CD4-positive, alpha-beta T cell treated with Interleukin-10 for 1 hour (primary cell): ENCODE measurements around the gene TTC13.

ENCODE experiments used
- DNase-seq: peaks from one replicate; pipeline ENCODE4 v3.0.0-alpha.2; 2020

Gene TTC13

DNA sequence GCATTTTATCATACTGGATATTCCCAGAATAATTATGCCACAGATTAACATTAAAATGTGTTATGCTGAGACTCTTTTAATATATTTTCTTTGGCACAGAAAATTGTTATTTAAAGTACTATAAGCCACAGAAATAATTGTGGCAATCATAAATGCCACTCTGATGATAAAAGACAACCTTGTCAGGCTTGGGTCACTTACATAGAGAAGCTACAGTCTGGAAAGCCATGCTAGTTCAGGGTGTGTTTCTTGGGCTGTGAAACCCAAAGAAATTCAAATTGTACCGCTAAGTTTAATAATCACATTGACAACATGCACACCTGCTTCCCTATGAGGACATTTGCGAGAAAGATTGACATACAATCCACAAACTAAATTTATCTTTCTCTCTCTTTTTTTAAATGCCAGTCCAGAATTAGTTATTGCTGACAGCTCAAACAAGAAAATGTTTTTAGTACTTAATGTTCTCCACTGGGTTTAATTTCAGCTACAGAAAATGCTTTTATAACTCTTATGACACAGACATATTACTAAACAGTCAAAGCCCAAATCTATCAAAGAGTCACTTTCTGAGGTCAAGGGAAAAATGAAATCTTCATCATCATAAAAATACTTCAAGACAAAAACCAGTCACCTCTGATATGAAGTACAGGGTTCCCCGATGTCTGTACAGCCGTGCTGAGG is 38.7 kb downstream of the TTC13 start:
- no peak for DNase-seq

GRCh38 chr1:230938924-230939368 is 39.7 kb downstream of the TTC13 start:
- no peak for DNase-seq

- no peak for DNase-seq
Measured at GRCh38 chr1:230937371-230937770, 41.3 kb downstream of the TTC13 start.

DNA sequence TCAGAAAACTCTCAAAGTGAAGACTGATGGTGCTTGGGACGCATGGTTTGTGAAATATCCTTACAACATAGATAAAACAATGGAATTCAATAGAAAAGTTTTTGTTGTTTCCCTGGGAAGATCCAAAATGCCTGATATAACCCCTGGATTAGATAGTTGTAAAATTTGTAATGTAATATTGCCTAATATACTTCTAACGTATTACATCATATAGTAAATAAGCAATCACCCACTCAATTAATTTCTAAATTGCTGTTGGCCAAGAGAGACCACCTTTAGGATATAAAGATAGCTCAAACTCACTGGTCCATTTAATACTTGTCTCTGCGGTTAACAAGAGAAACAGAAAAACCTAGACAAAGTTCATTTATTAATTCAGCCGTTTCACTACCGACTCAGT is 42.2 kb downstream of the TTC13 start:
- no peak for DNase-seq

DNA sequence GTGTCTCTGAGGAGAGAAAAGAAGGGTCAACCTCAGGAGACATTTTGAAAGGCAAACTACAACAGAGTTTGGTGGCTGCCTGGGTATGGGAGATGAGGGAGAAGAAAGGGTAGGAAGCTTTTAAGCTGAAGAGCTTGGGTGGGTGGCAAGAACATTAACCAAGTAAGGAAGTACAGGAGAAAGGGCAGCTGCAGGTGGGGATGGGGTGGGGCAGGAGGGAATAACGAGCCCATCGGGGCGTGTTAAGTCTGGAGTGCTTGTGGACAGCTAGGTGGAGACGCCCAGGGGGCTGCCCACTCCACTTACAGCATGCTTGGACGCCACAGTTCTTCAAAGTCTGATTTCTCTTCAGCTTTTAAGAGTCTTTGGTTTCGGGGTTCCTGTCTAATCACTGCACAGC is 42.8 kb downstream of the TTC13 start:
- DNase-seq: no peak

DNA sequence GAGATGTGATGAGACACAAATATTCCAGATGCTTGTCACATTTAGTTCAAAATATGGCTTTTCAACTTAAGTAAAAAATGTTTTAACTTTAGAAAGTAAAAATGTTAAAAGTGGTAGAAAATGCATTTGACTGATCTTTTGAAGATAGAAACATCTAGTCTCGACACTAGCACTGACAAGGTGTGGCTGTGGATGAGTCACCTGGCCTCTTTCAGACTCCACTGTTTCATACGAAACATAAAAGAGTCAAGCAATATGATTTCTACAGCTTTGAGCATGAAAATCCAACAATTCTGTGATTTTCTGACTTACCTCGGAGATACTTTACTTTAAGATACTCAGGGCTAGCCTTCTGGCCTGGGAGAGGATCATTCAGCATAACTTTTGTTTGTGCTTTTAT is 47.7 kb downstream of the TTC13 start:
- no peak for DNase-seq

DNA sequence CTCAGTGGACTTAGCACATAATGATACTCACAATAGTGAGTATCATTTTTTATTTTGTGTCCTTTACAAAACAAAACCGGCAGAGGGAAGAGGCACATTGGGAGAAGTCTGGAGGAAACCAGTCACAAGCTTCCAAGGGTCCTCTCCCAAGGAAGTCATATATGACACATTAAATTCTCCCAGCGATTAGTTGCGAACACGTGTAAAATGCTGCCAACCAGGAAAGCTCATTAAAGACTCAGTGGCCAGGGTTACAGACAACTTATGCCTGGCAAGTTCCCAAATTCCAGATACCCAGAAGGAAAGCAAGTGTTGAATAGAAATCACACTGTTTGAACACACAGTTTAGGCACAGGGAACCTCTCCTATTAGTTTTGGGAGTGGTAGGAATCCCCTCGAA is 52.5 kb downstream of the TTC13 start:
- DNase-seq: no peak

- DNase-seq: no peak
Measured at GRCh38 chr1:230925608-230926007, 53.1 kb downstream of the TTC13 start.

- DNase-seq: no peak
Measured at GRCh38 chr1:230923176-230923575, 55.5 kb downstream of the TTC13 start.

DNA sequence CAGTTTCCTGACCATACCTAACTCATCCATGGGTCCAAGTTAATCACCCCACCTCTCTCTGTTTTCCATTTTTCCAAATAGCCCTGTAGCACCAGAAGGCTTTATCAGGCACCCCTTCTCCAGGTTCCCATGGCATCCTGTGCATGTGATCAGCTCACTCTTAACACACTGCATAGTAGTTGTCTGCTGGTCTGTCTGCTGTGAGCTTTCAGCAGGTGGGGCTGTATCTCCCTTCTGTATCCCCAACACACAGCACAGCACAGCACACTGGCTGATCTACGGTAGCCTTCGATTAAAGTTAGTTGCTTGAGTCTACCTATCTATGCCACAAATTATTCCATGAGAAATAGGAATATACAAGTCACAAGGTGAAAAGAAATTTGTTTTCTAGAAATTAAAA is 56.0 kb downstream of the TTC13 start:
- DNase-seq: no peak

- DNase-seq: no peak
Measured at GRCh38 chr1:230919207-230919606, 59.5 kb downstream of the TTC13 start.

DNA sequence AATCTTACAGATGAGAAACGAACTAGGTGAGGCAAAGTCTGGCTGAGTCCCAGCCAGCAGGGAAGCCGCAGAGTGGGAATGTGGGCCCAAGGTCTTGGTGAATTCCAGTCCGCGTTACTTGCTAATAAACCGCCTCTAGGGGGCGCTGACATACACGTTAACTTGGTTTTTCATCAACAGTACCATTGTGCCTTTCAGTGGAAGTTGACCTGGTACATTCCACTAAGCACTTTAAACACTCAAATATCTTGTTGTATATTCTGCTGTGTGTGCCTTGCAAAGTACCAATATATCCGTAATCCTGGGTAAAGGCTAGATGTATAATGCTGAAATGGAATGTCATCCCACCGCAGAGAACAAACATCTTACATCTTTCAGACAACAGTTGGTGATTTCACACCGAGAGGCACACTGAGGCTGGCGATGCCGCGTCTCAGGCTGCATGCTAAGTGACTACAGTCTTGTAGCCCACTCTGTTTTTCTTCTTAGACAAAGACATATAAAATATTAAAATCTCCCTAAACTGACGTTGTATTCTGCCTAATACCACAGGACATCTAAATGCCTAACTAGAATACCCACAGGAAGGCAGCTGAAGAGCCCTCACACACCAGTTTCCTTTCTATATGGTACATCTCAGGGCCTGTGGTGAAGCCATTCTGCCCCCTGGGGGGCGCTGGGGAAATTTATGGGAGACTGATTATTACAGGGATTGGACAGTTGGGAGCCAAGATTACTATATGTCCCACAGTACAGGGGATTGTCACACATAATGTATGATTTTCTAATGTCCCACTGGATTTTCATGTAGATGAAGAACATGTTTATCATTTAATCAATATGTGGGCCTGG is 61.2 kb downstream of the TTC13 start:
- DNase-seq: peak; percentile 79

- no peak for DNase-seq
Measured at GRCh38 chr1:230916587-230917283, 61.9 kb downstream of the TTC13 start.

- no peak for DNase-seq
Measured at GRCh38 chr1:230915078-230915477, 63.6 kb downstream of the TTC13 start.

DNA sequence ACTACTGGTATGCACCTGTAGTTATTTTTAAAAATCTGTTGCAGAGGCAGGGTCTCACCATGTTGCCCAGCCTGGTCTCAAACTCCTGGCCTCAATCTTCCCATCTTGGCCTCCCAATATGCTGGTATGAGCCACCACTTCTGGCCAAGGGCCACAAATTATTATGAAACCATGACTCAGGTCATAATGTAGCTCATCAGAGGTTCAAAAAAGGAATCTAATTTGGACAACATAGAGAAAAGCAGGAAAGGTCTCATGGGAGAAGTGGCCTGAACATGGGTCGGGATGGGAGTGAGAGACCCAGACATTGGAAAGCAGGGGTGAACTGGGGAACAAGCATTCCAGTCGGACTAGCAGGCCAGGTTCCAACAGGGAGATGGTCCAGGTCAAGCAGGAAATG is 65.2 kb downstream of the TTC13 start:
- no peak for DNase-seq

- no peak for DNase-seq
Measured at GRCh38 chr1:230910755-230911117, 67.9 kb downstream of the TTC13 start.

- no peak for DNase-seq
Measured at GRCh38 chr1:230909974-230910754, 68.5 kb downstream of the TTC13 start.

DNA sequence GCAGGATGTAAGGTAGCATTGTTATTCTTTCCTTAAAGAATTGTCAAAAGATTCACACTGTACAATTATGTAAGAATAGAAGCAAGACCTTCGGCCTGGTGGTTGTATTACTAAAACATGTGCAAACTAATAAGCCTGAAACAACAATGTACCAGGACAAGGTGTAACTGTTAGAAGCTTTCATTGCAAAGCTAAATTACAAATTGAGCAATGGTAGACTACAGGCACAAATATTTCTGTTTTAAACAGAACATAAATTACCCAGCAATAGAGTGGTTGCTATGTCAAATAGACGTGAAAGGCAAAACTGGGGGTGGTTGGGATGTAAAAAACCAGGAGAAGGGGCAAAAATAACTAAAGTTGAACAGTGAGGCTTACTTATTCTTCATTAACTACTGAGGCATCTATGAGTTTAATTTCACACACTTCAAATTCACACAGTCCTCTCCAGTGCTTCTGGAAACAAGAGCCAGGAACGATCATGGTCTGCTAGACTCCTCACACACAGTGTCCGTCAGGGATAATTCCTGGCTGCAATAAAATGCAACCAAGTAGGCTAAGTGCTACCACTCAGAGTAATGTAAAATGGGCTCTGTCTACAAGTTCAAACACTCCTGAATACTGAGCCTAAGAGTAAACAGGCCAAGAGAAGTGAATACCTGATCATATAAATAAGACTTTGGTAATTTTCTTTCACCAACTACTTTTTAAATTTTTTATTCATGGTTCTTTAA is 71.0 kb downstream of the TTC13 start:
- no peak for DNase-seq

DNA sequence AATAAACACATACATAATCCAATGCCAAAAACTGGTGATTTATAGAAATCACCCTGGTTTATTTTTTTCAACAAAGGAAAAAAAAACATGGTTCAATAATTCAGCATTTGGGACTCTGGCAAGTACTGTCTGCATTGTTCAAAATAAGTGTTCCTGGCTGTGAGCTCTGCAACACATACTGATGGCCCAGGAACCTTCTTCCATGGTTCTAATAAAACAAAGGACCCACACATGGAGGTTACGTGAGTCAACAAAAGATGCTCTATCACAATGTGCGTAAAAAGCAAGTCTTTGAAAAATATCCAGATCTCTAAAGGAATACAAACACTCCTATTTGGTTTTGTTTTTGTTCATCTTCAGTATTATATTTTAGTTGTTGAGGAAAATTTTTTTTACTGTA is 72.4 kb downstream of the TTC13 start:
- no peak for DNase-seq

GRCh38 chr1:230905733-230906132 is 72.9 kb downstream of the TTC13 start:
- no peak for DNase-seq

DNA sequence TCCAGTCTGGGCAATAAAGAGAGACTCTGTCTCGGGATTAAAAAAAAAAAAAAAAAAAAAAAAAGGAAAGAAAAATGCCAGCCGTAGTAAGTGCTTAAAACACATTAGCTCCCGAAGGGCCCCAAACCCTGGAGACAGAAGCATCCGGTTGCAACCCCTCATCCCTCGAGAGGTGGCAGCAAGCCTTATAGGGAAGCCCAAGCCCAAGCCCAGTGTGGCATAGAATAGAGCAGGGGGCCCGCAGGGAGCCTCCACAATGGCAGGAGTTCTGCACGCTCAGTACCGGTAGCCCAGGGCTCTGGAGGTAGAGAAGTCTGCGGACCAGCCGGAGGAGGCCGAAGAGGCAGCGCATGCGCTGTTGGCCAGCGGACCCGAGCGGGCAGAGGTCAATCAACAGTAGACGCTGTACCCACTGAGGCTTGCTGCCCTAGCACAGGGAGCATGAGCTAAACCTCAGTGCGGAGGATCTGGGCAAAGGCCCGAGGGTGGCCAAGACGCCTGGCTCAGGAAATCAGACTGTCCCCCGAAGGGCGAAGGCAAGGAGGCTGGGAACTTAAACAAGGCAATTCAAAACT is 76.2 kb downstream of the TTC13 start:
- no peak for DNase-seq

- no peak for DNase-seq
Measured at GRCh38 chr1:230901671-230902070, 77.0 kb downstream of the TTC13 start.
